Stimulated activated CD8-positive, alpha-beta memory T cell treated with anti-CD3 and anti-CD28 coated beads, Interleukin-2, amount 100 ng/mL, for 1 hour (primary cell): ENCODE measurements around the gene E2F6.
"Not testable (repeated sequence)": the region's sequence is repeated elsewhere in the genome, so short reads cannot be mapped to it uniquely, and the experiment has no call there.

ENCODE experiments used
- DNase-seq, 2 donors: peaks; one replicate each; pipeline ENCODE4 v3.0.0-alpha.2; 2020; ENCODE audit warnings: low read depth in 2 of 2

E2F6 gene

DNA sequence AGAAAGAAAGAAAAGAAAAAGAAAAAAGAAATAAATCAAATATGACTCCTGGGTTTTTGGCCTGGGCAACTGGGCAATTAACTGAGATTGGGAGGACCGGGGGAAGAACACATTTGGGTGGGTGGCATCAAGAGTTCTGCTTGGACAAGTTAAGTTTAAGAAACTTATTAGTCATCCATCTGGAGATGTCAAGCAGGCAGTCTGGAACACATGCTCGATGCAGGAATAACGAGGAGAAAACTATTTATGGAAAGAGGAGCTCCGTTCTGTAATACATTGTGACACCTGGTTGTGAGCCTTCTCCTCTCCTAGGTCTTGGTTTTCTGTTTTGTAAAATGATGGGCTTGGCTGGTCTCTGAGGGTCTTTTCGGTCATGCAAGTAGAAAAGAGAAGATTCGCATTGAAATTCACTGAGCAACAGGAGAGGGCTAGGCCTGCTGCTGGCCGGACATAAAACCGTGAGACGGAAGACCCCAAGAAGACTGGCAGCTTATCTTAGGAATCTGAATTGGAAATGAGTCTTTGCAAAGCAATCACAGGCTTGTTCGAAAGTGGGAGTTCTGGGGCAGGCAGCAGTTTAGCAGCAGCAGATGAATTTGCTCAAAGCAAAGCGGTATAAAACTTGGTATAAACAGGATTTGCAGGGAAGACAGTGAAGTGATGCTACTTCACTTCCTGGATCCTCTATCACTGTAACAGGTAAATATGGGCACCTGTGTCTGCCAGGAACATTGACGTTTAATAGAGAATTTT lies 51.4 kb downstream of the E2F6 start:
- no peak for DNase-seq

DNA sequence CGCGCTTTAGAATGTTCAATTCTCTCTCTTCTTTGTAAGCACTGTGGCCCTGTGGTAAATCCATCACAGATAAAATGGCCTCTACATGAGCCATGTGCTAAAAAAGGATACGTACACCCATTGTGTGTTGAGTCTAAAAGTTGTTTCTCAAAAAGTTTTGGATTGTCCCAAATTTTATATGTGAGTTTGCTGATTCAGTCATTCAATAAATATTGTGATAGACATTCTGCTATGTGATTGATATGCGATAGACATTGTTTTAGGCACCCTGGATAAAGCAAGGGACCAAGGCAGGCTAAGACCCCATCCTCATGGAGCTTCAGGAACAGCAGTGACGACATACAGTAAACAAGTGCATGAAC lies 53.5 kb downstream of the E2F6 start:
- DNase-seq = no peak

DNA sequence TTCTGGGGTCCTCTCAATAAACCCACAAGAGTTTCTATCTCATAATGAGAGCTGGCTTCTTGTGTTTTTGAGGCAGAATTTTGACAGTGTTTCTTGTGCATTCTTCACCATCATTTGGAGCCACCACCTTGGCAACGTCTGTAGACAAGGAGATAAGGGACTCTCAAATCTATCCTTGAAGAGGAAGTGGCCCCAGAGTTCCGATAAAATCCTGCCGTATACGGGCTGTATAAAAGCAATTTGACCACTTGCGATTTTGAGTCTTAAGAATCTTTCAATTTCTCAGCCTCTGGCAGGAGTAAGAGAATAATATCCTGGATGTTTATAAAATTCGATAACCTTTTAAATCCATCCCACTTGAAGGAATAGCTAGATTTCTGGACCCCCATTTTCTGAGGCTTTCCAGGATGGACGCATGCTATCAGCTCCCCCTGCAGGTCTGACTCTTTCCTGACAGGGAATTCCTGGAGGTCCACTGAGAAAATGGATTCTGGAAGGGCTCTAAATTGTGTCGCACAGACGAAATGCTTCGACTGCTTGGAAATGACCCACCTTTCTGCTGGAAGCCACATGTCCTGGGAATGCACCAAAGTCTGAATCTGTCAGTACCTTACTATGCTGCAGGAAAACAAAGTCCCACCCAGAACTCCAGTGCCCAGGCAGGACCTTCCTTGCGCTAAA lies 54.1 kb downstream of the E2F6 start:
- DNase-seq = no peak

DNA sequence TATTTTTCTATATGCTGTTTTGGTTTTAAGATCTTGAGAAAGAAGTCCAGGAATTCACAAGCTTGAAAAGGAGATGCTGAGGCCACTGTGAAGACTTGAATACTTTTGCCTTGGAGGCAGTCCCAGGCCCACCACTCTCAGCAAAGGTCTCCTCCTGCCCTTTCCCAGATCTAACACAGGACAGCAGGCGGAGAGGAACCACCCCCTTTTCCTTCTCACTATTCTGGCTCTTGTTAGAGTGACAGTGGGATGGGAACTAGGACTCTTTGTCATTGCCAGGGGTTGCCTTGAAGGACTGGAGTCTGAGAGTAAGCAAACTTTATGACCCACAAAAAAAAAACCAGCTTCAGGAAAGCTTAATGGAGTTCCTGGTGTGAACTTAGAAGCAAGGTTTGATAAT lies 54.7 kb downstream of the E2F6 start:
- DNase-seq = no peak

DNA sequence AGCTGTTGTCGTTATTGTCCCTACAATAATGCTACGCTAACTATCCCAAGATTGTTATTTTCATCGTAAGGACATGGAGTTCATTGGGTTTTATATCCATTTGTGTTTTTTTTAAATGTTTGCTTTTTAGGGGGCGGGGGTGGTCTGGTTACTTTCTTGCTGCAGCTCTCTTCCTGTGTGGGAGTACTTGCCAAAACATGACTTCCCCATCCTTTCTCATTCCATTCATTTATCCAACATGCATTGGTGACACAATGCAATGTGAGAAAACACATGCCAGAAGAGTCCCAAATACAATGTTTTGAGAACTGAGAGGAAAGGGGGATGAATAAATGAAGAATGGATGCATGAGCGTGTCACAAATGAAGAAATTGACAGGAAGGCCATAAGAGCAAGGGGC lies 55.9 kb downstream of the E2F6 start:
- DNase-seq = no peak

DNA sequence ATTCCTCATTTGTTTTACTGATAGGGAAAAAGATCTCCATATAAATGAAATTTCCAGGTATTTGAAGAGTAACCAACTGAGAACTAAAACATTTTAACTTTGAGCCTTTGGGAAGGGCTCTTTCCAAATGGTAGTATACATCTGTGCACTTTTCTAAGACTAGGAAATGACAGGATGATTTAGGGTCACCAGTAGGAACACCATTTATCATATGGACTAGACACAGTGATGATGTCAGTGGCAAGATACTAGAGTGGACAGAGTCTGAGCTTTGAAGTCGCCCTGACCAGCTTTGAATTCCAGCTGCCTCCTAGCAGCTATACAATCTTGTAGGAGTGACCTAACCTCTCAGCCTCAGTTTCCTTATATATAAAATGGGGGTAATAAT lies 56.4 kb downstream of the E2F6 start:
- no peak for DNase-seq

DNA sequence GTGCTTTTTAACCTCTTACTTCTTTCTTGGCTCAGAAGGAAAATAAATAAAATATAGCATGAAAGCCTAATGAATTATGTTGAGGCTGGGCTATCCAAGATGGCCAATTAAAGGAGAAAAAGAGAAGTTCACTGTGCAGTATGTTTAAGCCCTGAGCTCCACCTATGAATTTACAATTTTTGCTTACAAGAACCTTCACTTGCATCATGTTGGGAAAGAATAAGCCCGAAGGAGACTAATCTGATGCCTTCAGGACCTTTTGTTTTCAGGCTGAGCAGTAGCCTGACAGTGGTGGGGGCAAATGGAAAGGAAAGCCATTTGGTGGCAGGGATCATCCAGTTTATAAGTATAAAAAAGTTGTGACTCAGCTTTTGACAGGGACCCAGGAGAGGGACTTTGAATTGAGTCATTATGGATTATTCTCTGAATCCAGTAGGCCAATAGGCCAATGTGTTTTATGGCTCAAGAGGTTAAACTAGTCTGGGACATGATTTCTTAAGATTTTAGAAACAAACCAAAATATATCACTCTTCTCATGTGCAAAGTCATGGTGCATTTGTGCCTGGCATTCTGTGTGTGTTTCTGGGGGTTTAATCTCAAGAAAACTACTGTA lies 56.9 kb downstream of the E2F6 start:
- DNase-seq = no peak

DNA sequence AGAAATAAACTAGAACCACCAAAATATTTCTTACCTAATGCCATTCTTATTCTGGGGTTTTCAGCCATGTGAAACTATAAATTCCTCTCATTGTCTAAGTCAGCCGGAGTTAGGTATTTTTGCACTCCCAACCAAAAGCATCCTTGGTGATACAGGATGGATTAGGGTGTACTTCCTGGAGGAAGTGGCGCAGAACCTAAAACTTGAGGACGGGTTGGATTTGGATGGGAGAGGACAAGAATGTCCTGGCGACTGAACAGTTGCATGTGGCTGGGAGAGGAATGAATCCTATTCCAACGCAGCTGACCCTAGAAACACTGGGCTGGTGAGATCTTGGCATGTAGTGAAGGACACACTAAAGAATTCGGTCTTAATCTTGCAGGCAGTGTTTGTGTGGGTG lies 58.5 kb downstream of the E2F6 start:
- DNase-seq = no peak

DNA sequence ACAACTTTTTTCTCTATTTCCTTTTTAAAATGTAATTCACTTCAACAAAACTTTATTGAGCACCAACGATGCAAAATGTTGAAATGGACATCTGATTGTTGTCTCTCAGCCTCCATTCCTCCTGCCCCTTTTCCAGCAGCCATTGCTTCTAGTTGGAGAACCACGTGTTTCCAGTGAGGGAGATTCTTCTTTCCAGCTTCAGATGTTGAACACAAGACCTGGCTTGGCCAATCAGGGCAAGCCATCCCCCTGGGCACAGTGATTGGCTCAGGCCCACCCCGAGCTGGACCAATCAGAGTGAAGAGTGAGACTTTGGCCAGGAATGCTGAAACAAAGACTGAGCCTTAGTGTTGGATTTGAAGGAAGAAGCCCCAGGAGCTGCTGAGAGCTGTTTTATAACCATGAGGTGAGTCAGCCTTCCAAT lies 59.0 kb downstream of the E2F6 start:
- no peak for DNase-seq

DNA sequence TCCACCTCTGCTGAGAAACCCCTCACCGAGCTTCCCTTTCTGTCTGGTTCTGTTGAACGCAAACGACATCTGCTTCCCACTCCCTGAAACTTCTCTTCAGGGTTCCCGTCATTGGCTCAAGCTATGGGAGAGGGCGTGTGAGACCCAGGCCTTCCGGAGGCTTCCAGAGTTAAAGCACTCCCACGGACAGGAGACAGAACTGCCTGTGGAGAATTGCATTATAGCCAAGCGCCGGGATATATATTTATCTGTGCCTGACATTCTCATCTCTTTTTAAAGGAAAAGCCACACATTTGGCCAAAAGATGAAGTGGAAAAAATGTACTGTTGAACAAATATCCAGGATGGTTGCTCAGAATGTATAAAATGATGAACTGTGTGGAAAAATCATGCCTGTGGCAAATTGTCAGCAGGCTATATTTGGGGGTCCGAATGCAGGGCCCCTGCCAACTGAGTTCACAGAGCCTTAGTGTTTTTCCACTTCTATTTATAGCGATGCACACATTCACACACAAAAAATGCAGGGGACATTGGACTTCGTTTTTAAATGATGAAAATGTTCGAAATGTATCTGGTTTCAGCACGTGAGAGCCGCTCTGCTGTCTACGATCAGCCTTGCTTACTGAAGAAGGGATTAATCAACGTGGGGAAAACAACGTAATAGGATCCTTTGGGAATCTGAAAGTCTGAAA lies 59.5 kb downstream of the E2F6 start:
- DNase-seq = no peak

DNA sequence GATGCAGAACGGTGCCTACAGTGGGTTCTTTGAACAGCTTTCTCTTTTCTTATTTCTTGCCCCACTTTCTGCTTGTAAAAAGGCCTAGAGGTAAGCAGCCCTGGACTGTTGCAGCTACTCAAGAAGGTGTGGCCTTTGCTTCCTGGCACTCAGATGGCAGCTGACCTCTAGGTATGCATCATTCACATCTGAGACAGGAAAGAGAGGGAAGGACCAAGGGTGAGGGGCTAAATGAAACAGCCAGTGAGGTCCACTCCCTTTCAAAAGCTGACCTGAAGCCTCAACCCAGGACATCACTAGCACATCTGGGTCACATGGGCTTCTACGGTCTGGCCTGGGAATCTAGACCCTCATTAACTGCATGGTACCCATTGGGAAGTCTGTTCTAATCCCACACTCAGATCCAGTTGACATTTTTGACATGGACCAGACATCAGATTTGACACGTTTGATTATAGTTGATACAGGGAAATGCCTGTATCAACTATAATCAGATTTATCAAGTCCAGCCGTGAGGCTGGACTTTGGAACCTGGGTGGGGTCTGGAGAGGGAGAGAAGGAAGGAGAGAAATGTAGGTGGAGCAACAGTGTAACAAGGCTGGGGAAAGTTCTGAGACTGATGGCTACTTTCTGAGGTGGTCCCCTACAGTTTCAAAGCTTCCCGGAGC lies 60.2 kb downstream of the E2F6 start:
- DNase-seq = no peak

DNA sequence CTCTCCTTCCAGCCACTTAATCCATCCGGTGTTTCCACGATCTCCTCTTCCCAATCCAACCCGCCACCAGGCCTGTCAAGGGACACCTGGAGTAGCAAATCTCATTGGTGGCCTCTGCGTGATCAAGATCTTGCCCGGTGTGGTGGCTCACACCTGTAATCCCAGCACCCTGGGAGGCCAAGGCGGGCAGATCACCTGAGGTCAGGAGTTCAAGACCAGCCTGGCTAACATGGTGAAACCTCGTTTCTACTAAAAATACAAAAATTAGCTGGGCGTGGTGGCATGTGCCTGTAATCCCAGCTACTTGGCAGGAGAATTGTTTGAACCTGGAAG lies 60.9 kb downstream of the E2F6 start:
- DNase-seq = not testable (repeated sequence)

DNA sequence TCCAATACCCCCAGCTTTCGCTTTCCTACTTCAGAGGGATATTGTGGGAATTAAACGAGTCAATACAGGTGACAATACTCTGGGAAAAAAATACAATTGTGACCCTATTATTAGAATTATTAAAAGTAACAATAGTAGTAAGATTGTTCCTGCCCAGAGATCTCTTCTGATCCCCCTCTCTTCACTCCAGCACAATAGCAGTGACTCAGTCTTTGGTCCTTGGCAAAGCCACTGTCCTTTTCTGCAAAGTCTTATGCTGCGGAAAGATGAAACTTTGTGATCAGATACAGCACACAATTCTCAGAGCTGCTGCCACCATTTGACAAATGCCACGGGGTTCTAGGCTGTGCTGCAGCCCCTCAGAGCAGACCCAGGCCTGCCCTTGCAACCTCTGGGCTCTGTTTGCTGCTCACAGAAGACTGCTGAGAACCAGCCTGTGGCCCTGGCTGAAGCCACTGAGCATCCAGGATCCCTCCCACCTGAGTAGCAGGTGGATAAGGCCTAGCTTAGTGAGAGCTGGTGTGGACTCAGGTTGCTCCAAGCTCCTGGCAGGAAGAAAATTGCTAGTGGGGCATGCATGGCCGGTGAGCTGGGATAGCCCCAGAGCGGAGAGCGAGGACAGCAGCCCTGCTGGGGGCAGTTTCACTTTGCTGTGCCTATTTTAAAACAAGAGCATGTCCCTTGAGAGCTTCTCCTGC lies 61.4 kb downstream of the E2F6 start:
- no peak for DNase-seq

DNA sequence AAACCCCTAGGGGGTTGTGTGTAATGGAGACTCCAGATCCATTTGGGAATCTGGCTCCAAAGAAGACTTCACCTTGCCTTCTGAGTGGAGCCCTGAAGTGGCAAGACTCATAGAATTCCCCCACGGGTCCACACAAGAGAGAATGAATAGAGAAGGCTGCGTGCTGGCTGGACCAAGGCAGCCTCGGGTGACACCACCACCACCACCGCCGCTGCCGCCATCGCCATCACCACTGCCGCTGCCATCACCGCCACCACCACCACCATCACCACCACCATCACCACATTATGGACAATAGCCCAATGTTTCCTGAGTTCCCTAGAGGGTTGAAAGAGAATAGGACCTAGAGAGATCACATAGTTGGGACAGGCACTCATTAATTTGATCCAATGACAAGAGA lies 63.5 kb downstream of the E2F6 start:
- no peak for DNase-seq

DNA sequence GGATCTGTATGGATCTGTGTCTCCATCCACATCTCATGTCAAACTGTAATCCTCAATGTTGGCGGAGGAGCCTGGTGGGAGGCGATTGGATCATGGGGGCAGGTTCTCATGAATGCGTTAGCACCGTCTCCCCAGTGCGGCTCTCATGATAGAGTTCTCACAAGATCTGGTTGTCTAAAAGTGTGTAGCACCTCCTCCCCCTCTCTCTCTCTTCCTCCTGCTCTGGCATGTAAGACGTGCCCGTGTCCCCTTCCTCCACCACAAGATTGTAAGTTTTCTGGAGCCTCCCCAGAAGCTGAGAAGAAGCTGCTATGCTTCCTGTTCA lies 66.6 kb downstream of the E2F6 start:
- no peak for DNase-seq

DNA sequence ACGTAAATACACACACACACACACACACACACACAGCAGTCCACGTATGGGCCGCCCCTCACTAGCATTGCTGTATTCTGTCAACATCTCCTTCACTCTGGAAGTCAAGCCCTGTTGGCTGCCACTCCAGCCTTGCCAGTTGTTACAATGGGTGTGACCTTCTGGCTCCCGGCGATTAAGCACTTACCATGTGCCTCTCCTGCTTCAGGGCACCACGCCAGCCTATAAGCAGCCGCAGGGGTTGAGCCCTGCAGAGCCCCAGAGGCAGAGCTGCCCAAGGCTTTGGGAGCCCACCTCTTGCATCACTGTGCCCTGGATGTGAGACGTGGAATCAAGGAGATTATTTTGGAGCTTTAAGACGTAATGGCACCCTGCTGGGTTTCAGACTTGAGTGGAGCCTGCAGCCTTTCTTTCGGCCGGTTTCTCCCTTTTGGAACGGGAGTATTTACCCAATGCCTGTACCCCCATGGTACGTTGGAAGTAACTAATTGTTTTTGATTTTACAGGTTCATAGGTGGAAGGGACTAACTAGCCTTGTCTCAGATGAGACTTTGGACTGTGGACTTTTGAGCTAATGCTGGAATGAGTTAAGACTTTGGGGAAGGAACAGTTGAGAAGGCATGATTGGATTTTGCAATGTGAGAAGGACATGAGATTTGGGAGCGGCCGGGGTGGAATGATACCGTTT lies 67.1 kb downstream of the E2F6 start:
- DNase-seq = no peak

DNA sequence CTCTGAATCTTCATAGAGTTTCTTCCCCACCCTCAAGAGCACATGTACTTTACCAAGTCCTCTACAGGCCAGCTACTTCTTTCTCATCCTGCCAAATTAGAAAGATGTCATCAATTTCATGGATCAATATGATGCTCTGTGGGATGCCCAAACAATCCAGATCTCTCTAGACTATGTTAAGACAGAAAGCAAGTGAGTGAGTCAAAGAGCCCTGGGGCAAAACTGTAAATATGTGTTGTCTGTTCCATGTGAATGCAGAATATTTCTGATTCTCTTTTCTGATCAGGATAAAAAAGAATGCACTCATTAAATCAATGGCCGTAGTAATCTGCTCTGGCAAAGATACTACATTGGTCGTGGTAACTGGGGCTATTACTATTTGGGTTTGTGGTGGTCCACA lies 68.4 kb downstream of the E2F6 start:
- DNase-seq = no peak

DNA sequence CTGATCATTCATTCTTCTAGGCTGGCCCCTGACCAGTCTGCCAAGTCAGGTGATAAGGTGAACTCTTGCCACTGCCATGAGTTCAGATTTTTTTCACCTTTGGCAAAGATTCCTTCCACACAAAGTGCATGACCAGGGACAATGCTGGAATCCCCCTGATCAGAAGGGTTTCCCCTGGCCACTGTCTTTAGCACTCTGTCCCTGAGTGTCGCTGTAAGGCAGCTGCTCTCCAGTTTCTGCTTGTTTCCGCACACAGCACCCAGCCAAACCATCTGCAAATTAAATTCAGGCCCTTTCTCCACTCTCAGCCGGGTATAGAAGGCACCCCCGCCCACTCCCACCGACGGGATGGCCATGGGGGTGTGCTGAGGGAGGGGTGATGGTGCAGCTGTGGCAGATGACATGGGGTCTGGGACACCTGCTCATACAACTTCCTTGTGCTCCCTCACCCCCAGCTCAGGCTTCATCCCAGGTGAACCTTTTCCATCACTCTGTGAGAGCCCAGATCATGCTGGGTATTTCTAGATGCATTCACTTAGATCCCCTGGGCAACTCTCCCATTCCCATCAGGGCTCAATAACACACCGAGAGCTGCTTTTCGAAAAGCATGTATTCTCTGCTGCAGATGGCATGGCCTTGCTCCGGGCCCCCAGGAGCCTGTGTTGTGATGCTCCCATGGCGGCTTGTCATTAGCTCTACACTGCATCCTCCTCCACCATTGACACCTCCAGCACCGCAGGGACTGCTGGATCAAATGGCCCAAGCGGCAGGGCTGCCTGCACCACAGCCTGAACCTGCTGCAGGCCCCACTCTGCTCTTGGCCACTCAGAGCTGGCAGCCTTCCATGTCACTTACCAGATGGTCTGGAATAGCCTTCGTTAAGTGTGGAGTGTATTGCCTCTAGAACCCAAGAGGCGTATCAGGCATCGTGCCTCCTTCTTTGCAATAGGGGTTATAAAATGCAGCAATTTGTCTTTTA lies 69.2 kb downstream of the E2F6 start:
- no peak for DNase-seq

DNA sequence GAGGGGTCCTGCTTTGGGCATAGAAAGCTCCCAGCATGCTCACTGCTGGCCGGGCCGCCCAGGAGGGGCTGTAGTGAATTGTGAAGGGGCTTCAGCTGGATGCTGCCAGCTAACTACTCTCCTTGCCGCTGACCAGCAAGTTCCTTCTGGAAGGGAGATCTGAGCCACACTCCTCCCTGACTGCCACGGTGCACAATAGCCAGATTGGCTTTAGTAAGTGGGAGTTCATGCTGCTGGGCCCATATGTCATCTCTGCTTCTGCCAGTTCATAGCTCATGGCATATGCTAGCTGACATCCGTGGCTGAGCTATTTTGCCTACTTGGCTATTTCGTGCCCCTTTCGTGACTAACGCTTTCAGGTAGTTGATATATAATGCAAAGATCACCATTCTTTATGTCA lies 69.9 kb downstream of the E2F6 start:
- no peak for DNase-seq

DNA sequence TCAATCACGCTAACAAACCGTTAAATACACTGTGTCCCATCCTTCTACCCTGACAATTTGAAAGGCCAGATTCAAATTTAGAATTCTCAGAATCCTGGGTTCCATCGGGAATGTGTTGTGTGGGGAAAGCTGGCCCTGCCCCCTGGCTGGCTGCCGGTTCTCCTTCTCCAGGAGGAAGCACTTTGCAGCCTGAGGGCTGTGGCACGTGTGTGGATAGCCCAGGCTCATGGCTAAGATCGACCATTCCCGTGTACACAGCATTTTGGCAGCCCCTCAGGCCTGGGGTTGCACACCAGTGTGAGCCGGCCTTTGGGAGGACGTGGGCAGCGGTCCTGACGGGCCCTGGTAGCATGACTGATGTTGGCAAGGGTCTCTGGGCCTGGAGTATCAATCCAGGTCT lies 70.6 kb downstream of the E2F6 start:
- DNase-seq = no peak
